HPDE6-E6E7 (cell line): ENCODE measurements around the gene AFF3.
A peak's percentile ranks its signal among the peaks of the same experiment; 100 is the strongest.
"Not testable (repeated sequence)": the region's sequence is repeated elsewhere in the genome, so short reads cannot be mapped to it uniquely, and the experiment has no call there.

Source experiments
- DNase-seq: peaks from one replicate; pipeline ENCODE4 v3.0.0; 2011; ENCODE audit warnings: missing footprints; ENCODE audit errors: extremely low spot score

Gene AFF3

GRCh38 chr2:99797475-99797874, 344.9 kb downstream of the AFF3 start:
- no peak for DNase-seq

GRCh38 chr2:99794414-99794813, 348.0 kb downstream of the AFF3 start:
- no peak for DNase-seq

- DNase-seq, result no peak
These were observed 349.4 kb downstream of the AFF3 start for GRCh38 chr2:99793022-99793421.

- DNase-seq, result no peak
These were observed 352.5 kb downstream of the AFF3 start for GRCh38 chr2:99789849-99790248.

GRCh38 chr2:99787769-99788382, 354.5 kb downstream of the AFF3 start:
- DNase-seq, result no peak

GRCh38 chr2:99786636-99787390, 355.6 kb downstream of the AFF3 start:
- DNase-seq, result no peak

- no peak for DNase-seq
These were observed 357.4 kb downstream of the AFF3 start for GRCh38 chr2:99784946-99785345.

- DNase-seq, result no peak
These were observed 358.1 kb downstream of the AFF3 start for GRCh38 chr2:99784282-99784681.

GRCh38 chr2:99780276-99780675, 362.1 kb downstream of the AFF3 start:
- DNase-seq, result no peak

- no peak for DNase-seq
These were observed 363.1 kb downstream of the AFF3 start for GRCh38 chr2:99779276-99779675.

- no peak for DNase-seq
These were observed 364.6 kb downstream of the AFF3 start for GRCh38 chr2:99777656-99778290.

- DNase-seq, result no peak
These were observed 365.3 kb downstream of the AFF3 start for GRCh38 chr2:99776906-99777646.

GRCh38 chr2:99776206-99776905, 366.0 kb downstream of the AFF3 start:
- no peak for DNase-seq

GRCh38 chr2:99775585-99775984, 366.8 kb downstream of the AFF3 start:
- DNase-seq, result no peak

- DNase-seq, result not testable (repeated sequence)
These were observed 368.7 kb downstream of the AFF3 start for GRCh38 chr2:99773642-99774041.

GRCh38 chr2:99772591-99773331, 369.6 kb downstream of the AFF3 start:
- DNase-seq, result no peak

GRCh38 chr2:99771681-99772333, 370.6 kb downstream of the AFF3 start:
- DNase-seq, result no peak

GRCh38 chr2:99770876-99771275, 371.5 kb downstream of the AFF3 start:
- DNase-seq, result no peak

- DNase-seq, result peak; percentile 33
These were observed 376.6 kb downstream of the AFF3 start for GRCh38 chr2:99765731-99766318.

GRCh38 chr2:99763764-99764163, 378.6 kb downstream of the AFF3 start:
- DNase-seq, result no peak
